RPMI7951 (cell line): ENCODE measurements around the gene KLK6. TPM values are rescaled to one million over a fixed set of nuclear protein-coding genes. Genes with fewer than 3 reads are reported as not detected.
"Not testable (repeated sequence)": the region's sequence is repeated elsewhere in the genome, so short reads cannot be mapped to it uniquely, and the experiment has no call there.

Experiments
- DNase-seq: peaks from one replicate; pipeline ENCODE4 v3.0.0-alpha.2; 2012; ENCODE audit warnings: low read depth
- total RNA-seq: library from RNA; depleted of rRNA; stranded (reverse); fragments of >200 nt; shearing (Covaris generic); gene quantifications from 2 replicates; pipeline ENCODE4 v1.2.3, GENCODE V29; 2014

The KLK6 gene
- total RNA-seq, 1 experiment from 2014 or later = not detected

DNA sequence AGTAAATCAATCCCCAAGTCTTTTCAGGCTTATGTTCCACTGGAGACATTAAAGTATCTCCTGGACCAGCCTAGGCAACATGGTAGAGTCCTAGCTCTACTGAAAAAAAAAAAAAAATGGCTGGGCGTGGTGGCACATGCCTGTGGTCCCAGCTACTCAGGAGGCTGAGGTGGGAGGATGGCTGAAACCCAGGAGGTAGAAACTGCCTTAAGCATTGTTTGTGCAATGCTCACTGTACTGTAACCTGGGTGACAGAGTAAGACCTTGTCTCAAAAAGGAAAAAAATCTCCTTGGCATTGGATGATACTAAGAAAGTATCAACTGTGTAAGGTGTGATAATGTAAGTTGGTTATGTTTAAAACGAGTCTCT is 23.3 kb upstream of the KLK6 start:
- no peak for DNase-seq

DNA sequence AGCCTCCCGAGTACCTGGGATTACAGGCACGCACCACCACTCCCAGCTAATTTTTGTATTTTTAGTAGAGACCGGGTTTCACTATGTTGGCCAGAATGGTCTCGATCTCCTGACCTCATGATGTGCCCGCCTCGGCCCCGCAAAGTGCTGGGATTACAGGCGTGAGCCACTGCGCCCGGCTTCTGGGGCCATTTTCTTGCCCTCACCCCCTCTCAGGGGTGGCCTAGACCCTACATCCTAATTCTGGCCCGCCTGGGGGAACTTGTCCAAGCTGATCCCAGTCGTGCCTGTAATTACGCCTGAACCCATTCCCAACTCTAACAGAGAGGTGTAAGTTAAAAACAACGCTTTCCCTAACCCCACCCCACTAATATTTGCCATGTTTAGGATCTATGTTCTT is 15.0 kb upstream of the KLK6 start:
- not testable (repeated sequence) for DNase-seq

DNA sequence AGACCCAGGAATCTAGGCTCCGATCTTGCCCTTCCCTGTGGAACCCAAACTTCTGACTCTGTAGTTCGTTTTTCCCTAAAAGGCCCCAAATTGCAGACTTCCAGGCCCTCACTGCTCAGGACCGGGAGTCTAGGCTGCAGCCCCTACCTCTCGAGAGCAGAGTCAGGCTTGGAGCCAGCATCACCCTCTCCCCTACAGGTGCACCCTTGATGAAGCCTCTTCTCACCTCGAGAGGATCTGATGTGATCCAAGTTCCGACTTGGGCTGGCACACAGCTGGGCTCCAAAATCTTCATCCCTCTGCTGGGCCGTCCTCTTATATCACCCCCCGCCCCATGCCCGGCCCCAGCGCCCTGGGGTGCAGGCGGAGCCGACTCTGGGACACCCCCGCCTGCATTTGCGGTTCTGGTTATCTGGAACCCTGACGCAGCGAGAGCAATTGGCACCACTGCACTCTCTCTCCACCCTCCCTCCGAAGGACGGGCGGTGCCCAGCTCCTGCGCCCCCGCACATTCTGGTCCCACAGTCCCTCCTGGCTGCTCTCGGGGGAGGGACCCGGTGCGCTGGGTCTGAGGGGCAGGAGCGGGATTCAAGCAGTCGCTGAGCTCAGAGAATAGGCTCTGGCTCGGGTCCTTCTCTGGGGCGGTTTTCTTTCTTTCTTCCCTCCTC is 14.4 kb upstream of the KLK6 start, which contains the start of gene KLK7:
Gene KLK7, minus strand, starts transcription at position 293 of the 668 bp plus-strand sequence. CDS start 1,518 bp downstream, outside the sequence.
- DNase-seq = no peak

DNA sequence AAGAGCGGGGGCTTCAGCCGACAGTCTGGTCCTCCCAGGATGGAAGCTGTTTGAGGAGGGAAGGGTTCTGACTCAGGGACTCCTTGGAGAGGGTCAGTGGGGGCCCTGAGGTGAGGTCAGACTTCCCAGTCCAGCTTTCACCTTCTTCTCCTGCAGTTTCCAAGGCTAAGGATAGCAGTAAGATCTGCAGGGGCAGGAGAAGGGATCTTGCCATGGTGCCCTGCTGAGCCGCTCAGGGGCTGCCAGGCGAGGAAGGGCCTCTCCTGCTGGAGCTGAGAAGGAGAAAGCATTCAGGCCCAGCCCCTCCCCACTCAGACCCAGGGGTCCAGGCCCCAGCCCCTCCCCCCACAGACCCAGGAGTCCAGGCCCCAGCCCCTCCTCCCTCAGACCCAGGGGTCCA is 12.8 kb upstream of the KLK6 start:
- DNase-seq = no peak

DNA sequence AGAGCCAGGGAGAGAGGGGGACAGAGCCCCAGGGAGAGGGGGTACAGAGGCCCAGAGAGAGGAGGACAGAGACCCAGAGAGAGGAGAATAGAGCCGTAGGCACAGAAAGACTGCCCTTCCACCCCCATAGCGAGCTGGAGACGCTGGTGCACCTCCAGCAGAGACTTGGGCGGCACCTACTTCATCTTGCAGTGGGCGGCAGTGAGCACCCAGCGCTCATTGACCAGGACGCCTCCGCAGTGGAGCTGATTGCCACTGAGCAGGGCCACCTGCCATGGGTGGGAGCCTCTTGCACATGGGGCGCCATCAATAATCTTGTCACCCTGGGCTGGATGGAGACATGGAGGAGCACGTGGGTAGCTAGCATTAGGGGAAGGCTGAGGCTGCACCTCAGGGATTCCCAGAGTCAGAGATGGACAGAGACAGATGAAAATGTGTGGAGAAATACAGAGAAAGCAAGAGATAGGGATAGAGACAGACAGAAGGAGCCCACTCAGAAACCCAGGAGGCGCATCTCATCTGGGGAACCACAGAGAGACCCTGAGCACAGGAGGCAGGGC is 12.3 kb upstream of the KLK6 start:
- DNase-seq = no peak

DNA sequence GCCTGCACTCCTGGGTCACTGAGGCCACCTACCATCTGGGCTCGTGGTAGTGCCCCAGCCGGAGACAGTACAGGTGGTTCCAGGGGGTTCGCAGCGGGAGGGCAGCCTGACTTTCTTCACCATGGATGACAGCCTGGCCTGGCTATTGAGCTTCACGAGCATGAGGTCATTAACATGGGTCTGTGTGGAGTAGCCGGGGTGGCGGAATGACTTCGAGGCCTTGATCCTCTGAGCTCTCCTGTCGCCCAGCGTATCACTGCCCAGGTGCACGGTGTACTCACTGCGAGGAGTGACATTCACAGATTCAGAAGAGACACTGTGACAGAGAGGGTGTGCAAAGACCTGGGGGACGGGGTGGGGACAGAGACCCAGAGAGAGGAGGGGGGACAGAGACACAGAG is 10.8 kb upstream of the KLK6 start:
- DNase-seq = no peak

DNA sequence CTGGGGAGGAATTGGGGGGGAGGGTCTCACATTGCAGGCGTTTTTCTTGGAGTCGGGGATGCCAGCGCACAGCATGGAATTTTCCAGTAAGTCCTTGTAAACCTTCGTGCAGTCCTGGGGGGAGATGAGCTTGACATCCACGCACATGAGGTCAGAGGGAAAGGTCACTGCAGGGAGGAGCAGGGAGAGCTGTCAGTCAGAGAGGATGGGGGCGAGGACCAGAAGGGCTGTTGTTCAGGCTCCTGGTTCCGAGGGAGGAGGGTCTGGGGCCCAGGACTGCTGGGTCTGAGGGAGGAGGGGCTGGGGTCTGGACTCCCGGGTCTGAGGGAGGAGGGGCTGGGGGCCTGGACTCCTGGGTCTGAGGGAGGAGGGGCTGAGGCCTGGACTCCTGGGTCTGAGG is 10.4 kb upstream of the KLK6 start:
- no peak for DNase-seq

DNA sequence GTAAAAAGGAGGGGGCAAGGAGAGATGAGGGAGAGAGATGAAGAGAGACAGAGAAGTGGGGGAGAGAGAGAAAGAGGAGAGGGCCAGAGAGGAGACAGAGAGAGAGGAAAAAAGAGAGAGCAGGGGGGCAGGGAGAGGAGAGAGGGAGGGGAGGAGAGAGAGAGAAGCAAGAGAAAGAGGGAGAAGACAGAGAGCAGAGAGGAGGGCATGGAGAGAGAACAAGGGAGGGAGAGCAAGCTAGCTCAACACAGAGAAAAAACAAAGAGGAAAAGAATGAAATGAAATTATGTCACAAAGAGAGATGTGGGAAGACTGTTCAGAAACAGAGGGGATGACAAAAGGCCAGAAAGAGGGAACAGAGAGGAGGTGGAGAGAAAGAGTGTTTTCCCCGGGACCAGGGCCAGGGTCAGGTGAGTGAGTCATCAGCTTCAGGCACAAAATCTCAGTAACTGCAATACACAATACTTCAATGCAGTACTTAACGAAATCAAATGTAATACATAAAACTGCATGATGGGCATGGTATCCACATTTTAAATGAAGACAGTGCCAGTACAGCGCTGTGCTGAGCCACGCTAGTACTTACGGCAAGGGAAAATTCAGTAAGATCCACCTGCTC is 9.5 kb upstream of the KLK6 start:
- no peak for DNase-seq

DNA sequence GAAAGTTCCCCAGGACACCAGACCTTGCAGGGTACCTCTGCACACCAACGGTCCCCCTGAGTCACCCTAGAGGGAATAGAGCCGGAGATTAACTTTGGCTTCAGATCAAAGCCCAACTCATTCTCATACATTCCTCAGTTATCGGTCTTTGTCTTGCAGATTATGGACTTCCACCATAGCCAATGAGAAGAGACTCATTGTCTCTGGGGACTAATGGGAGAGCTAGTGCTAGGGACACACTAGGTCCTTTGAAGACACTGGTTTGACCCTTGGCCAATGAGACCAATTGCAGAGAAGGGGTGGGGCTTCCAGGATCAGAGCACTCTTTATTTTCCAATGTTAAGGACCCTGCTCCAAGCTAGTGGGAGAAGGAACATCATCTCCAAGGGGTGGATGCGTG is 8.2 kb upstream of the KLK6 start:
- DNase-seq = no peak

DNA sequence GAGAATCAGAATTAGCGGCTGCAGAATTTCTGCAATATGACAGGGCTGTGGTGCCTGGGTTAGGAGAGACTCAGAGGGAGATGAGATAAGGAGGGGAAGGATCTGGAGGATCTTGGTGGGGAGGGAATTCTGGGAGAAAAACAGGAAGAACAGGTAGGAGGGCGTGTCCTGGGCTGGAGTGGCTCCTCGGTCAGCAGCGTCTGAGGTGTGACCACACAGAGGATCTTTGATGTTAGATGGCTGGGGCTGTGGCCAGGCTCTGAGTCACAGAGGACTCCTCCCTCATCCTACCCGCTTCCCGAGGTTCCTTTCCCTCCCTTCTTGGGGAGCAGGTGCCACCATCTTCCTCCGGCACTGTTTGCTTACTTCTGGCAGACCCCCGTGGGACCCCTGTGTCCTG is 6.4 kb upstream of the KLK6 start:
- peak; percentile 16 for DNase-seq

DNA sequence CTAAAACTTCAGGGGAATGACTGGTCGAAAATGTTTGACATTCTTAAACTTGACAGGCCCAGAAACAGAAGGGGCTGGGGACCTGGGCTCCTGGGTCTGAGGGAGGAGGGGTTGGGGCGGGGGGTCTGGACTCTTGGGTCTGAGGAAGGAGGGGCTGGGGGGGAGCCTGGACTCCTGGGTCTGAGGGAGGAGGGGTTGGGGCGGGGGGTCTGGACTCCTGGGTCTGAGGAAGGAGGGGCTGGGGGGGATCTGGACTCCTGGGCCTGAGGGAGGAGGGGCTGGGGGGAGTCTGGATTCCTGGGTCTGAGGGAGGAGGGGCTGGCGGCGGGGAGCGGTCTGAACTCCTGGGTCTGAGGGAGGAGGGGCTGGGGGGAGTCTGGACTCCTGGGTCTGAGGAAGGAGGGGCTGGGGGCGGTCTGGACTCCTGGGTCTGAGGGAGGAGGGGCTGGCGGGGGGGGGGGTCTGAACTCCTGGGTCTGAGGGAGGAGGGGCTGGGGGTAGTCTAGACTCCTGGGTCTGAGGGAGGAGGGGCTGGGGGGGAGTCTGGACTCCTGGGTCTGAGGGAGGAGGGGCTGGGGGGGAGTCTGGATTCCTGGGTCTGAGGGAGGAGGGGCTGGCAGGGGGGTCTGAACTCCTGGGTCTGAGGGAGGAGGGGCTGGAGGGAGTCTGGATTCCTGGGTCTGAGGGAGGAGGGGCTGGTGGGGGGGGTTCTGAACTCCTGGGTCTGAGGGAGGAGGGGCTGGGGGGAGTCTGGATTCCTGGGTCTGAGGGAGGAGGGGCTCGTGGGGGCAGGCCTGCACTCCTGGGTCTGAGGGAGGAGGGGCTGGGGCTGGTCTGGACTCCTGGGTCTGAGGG is 5.5 kb upstream of the KLK6 start:
- no peak for DNase-seq

DNA sequence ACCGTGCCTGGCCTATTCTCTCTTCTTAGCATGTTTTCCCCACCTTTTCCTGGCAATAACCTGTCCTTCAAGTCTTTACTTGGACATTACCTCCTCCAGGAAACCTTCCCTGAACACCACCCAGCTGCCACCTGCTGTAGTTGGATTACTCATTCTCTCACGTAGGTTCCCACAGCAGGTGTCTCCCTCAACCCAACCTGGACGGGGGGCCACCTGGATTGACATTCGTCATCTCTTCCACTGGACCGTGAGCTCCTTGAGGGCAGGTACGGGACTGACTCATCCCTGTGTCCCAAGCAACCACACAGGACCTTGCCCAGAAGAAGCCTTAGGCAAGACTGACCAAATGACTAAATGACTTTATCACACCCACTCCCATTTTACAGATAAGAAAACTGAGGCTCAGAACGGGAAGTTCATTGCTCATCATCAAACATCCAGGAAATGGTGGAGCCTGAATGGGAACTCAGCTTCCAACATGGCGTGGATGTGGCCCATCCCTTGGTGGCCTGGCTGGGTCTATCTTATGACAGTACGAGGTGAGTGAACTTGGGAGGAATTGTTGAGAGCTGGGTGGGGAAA is 3.5 kb upstream of the KLK6 start:
- no peak for DNase-seq

DNA sequence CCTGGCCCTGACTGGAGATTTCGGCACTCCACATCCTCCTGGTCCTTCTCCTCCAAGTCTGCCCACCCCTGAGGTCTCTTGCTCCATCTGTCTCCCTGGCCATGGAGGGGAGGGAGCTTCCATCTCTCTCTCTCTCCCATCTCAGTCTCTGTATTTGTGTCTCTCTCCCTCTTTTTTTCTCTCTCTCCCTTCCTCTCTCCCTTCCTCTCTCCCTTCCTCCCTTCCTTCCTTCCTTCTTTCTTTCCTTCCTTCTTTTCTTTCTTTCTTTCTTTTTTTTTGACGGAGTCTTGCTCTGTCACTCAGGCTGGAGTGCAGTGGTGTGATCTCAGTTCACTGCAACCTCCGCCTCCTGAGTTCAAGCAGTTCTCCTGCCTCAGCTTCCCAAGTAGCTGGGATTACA is 419 bp upstream of the KLK6 start:
- DNase-seq = not testable (repeated sequence)

DNA sequence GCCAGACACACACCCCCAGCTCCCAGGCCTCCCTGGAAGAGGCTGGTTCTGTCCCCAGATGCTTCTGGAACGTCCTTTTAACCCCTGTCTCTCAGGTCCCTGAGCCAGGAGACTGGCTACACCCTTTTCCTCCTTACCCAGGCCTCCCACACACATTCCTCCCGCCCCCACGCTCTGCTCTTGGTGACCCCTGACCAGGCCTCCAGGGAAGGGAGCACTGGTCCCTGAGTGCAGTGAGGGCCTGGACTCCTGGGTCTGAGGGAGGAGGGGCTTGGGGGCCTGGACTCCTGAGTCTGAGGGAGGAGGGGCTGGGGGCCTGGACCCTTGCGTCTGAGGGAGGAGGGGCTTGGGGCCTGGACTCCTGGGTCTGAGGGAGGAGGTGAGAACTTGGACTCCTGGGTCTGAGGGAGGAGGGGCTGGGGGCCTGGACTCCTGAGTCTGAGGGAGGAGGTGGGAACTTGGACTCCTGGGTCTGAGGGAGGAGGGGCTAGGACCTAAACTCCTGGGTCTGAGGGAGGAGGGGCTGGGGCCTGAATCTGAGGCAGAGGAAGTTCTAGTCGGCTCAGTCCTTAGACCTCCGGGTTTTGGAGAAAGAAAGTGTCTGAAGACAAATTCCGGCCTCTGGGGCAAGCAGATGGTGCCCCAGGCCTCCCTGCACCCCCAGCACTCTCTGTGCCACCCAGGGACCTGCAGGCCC is 527 bp downstream of the KLK6 start:
- no peak for DNase-seq

DNA sequence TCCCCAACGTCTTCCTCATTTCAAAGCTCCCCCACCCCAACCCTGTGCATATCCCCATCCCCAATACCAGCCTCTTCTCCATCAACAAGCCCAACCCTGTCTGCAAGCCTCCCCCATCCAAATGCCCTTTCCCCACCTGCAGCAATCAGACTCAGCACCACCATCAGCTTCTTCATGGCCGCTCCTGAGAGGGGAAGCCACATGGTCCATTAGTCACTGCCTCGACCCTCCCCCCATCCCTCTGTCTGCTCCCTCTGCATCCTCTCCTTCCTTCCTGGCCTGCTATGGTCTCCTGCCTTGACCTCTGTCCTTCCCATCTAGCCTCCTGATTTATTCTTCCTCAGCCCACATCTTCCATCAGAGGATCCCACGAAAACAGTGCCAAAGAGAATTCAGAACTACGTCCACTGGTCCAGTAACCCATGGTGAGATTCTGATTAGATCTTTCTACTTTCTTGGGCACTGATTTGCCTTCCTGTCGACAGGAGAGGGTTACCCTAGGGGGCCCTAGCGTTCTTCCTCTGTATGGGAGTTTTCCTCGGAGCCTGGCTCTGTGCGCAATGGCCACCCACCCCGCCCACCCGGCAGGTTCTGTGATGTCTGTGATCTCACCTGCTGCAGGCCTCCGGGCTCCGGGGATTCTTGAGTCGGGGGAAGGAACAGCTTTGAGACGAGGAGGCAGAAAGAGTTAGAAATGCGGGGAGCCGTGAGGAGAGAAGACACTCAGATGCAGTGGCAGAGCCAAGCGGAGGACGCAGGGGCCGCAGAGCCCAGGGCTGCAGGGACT is 1.3 kb downstream of the KLK6 start:
- no peak for DNase-seq

DNA sequence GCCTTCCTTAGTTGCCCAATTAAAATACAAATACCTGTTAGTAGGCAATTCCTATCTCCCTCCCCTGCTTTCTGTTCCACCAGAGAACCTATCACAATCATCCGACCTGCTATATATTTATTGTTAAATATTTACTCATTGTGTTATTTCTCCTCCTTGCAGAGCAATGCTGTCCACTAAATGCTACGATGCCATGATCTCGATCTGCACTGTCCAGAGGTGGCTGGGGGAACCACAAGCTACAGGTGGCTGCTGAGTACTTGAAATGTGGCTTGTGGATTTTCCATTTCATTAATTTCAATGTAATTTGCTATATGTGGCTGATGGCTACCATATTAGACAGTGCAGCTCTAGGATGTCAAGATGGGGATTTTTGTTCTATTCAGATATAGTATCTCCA is 5.1 kb downstream of the KLK6 start:
- no peak for DNase-seq

DNA sequence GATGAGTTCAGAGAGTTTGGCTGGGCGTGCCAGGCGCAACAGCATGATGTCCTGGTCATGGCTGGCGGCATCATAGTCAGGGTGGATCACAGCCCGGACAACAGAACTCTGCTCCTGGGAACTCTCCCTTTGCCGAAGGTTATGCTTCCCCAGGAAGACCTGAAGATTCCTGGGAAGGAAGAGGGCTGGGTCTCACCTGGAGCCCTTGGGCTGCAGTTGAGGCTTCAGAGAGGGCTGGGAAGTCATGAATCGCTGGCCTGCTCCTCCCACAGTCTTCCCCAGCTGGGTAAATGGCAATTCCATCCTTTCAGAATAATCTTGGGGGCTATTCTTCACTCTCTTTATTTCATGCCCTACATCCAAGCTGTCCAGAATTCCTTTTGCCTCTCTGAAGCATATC is 6.0 kb downstream of the KLK6 start:
- no peak for DNase-seq

DNA sequence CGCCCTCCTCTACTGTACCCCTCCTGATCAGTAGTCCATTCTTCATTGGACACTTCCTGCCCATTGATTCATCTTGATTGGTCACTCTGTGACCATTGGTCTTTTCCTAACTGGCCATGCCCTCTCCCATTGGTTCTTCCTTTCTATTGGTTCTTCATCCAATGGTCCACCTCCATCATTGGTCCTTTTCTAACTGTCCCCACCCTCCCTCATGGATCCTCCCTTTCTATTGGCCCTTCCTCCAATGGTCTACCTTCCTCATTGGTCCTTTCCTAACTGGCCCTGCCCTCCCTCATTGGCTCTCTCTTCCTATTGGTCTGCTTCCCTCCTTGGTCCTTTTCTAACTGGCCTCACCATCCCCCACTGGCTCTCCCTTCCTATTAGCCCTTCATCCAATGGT is 7.1 kb downstream of the KLK6 start:
- no peak for DNase-seq

DNA sequence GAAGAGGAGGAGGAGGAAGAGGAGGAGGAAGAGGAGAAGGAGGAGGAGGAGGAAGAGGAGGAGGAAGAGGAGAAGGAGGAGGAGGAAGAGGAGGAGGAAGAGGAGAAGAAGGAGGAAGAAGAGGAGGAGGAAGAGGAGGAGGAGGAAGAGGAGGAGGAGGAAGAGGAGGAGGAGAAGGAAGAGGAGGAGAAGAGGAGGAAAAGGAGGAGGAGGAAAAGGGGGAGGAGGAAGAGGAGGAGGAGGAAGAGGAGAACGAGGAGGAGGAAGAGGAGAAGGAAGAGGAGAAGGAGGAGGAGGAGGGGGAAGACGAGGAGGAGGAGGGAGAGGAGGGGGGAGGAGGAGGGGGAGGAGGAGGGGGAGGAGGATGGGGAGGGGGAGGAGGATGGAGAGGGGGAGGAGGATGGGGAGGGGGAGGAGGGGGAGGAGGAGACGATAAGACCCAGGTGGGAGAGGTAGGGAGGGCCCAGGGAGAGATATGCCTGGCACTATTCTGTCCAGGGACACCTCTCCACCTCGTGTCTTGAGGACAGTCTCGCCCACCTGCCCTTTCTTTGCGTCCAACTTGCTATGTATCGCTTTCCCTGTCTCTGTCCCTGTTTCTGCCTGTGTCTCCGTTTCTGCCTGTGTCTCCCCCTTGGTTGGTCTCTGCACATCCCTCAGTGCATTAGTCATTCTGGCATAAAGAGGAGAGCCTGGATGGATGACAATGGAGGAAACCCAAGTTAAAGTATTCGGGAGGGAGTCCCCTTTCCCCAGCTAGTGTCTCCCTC is 9.5 kb downstream of the KLK6 start:
- DNase-seq = peak; percentile 29

DNA sequence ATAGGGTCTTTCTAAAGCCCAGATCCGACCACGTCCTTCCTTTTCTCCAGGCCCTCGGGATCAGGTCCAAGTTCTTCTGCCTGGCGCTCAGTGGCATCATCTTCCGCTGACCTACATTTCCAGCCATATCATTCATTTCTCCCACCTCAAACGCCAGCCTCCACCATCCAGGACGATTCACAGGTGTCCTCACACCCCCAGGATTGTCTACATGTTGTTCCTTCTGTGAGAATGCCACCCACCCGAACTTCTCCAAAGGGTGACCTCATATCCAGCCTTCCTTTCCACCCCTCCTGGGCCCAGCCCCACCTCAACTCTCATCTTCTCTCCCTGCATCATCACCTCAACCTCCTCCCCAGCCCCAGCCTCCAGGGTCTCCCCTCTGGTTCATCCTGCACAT is 11.8 kb downstream of the KLK6 start:
- DNase-seq = no peak
